GM12892 (cell line): ENCODE results near the gene TIE1.

Source experiments
- POLR2A ChIP-seq: IDR thresholded peaks from 2 replicates; pipeline ENCODE4 v1.6.1; 2011; ENCODE audit warnings: low read depth, low read length, control low read depth
- POLR2AphosphoS5 ChIP-seq: IDR thresholded peaks from 2 replicates; pipeline ENCODE4 v1.6.1; 2011; ENCODE audit warnings: low read depth, low read length, control low read depth
- TAF1 ChIP-seq: IDR thresholded peaks from 2 replicates; pipeline ENCODE4 v1.6.1; 2011; ENCODE audit warnings: low read depth, mild to moderate bottlenecking, control low read depth, low read length, borderline replicate concordance

DNA sequence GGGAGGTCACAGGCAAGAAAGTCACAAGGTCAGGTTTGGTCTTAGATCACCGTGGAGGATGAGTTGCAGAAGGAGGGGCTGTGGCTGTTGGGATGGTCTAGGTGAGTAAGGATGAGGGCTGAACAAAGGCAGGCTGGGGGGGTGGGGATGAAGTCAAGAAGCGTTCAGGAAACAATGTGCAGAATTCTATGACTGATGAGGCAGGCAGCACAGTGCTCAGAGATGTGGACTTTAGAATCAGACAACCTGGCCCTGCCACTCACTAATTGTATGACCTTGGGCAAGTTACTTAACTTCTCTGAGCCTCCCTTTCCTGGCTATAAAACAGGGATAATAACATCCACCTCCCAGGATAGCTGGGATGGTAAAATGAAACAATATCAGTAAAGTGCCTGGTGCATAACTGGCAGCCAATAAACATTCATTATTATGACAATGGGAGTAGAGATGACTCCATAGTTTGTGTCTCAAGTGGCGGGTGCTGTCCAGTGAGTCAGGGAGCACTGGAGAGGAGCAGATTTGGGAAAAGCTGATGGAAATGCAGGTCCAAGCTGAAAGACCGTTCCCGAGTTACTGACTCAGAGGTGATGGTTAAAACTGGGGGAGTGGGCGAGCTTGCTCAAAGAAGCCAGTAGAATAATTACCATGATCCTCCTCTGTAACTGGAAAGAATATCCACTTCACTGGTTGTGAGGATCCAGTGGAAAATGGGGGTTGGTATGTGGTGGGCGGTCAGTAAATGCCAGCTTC is 2.1 kb downstream of the TIE1 start:
- no peak for TF ChIP-seq POLR2A
- no peak for TF ChIP-seq POLR2AphosphoS5
- TF ChIP-seq TAF1 = no peak
